Natural killer cell treated with Interleukin-12 subunit alpha and Interleukin-12 subunit beta and Interleukin-15 and Interleukin-18, amount 100 ng/mL, for 72 hours (primary cell): ENCODE measurements around the gene RTL10. TPM values are rescaled to one million over a fixed set of nuclear protein-coding genes. Genes with fewer than 3 reads are reported as not detected.
A peak's percentile ranks its signal among the peaks of the same experiment; 100 is the strongest.

ENCODE experiments used
- ATAC-seq, 2 donors: fragments of 150-1000 bp; cut with Tn5 transposase in 1 of 2; sonication (Bioruptor Pico), chemical (Tn5 transposase) in 1 of 2; 2 replicates each; pipeline ENCODE4 v1.10.0; 2021
- DNase-seq: peaks from one replicate; pipeline ENCODE4 v3.0.0; 2022; ENCODE audit warnings: low spot score
- H3K27ac Mint-ChIP-seq, 2 donors: 1 replicate in 1 of 2; 2 replicates in 1 of 2; pipeline ENCODE4 v1.8.0; 2022; ENCODE audit warnings: mixed read lengths in 2 of 2, mild to moderate bottlenecking in 1 of 2, moderate library complexity in 1 of 2
- H3K27me3 Mint-ChIP-seq, 2 donors: 1 replicate in 1 of 2; 2 replicates in 1 of 2; pipeline ENCODE4 v1.8.0; 2022; ENCODE audit warnings: mixed read lengths in 2 of 2
- H3K36me3 Mint-ChIP-seq: one replicate; pipeline ENCODE4 v1.8.0; 2022; ENCODE audit warnings: mixed read lengths
- H3K4me1 Mint-ChIP-seq, 2 donors: 1 replicate in 1 of 2; 2 replicates in 1 of 2; pipeline ENCODE4 v1.8.0; 2022; ENCODE audit warnings: low read depth in 2 of 2, mixed read lengths in 2 of 2, mild to moderate bottlenecking in 1 of 2
- H3K4me3 Mint-ChIP-seq: one replicate; pipeline ENCODE4 v1.8.0; 2022; ENCODE audit warnings: mixed read lengths
- H3K9me3 Mint-ChIP-seq: 2 replicates; pipeline ENCODE4 v1.8.0; 2022; ENCODE audit warnings: mixed read lengths
- total RNA-seq, 2 donors: library from RNA; stranded (reverse); gene quantifications; one replicate each; pipeline ENCODE4 v1.2.3, GENCODE V29; 2022

Gene RTL10
- total RNA-seq, 2 donors from 2014 or later: 11.2 to 26.3 TPM

DNA sequence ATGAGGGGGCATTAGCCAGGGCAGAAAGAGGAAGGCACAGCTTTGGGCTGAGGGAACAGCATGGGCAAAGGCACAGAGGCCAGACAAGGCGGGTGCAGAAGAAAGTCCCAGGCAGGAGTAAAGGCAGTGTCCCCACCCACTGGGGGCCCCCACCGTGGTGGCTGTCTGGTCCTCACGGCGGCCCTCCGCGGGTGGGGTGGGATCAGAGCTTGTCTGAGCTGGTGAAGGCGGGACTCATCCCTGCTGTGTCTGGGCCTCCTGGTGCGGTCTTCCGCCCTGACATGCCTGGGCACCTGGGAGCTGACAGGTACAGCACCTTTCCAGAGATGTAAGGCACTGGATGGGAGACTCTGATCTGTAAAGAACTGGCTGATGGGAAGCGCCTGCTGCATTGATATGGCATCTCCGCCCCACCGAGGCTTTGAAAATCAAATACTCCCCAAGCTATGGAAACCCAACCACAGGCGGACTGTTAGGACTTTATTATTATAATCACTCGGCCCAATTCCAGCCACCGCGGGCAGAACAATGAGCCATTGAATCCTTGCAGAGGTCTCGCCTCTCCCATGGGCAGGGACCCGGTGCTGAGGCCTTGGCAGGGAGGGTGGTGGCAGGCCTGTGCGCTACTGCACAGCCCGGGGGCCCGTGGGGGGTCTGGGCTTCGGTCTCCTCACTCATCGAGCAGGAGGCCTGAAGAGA, 14.2 kb upstream of the RTL10 start:
- Mint-ChIP-seq H3K4me1 (no peaks in the 10 kb centered on the region), H3K9me3 (no peaks in the 10 kb centered on the region), H3K4me3 (no peak overlapping the region), H3K27ac (no peak overlapping the region), H3K36me3 (no peaks in the 10 kb centered on the region), H3K27me3 (no peaks in the 10 kb centered on the region)
- ATAC-seq (no peak), DNase-seq (peak; percentile 61)

DNA sequence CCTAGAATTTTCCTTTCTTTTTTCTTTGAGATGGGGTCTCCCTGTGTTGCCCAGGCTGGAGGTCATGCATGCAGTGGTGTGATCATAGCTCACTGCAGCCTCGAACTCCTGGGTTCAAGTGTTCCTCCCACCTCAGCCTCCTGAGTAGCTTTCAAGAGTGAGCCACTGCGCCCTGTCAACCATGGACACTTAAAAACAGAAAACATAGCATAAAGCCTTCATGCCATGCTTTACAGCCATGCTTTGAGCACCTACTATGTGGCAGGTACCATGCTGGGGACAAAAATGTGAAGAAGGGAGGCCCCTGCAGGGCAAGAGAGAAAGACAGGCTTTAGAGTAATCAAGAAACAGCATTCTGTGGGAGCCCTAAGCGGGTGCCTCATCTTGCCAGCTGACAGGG, 13.7 kb upstream of the RTL10 start:
- no peak for ATAC-seq
- Mint-ChIP-seq H3K27ac (no peak overlapping the region), H3K27me3 (no peaks in the 10 kb centered on the region)

GRCh38 chr22:19867617-19868016, 12.9 kb upstream of the RTL10 start:
- Mint-ChIP-seq H3K27ac (no peak overlapping the region), H3K4me1 (no peaks in the 10 kb centered on the region), H3K4me3 (no peak overlapping the region), H3K36me3 (no peaks in the 10 kb centered on the region), H3K9me3 (no peaks in the 10 kb centered on the region), H3K27me3 (no peaks in the 10 kb centered on the region)
- ATAC-seq: no peak
- no peak for DNase-seq

More for the DNA sequence above, 13.7 kb upstream of the RTL10 start:
- Mint-ChIP-seq H3K36me3 (no peaks in the 10 kb centered on the region), H3K4me1 (no peaks in the 10 kb centered on the region), H3K9me3 (no peaks in the 10 kb centered on the region), H3K4me3 (no peak overlapping the region)
- DNase-seq: peak; percentile 13

GRCh38 chr22:19866665-19867009, 12.0 kb upstream of the RTL10 start:
- no peaks in the 10 kb centered on the region for H3K4me1 Mint-ChIP-seq
- H3K36me3 Mint-ChIP-seq: no peaks in the 10 kb centered on the region
- DNase-seq (no peak), ATAC-seq (no peak)
- H3K27me3 Mint-ChIP-seq: no peaks in the 10 kb centered on the region
- H3K4me3 Mint-ChIP-seq: no peak overlapping the region
- no peaks in the 10 kb centered on the region for H3K9me3 Mint-ChIP-seq
- H3K27ac Mint-ChIP-seq: no peak overlapping the region

DNA sequence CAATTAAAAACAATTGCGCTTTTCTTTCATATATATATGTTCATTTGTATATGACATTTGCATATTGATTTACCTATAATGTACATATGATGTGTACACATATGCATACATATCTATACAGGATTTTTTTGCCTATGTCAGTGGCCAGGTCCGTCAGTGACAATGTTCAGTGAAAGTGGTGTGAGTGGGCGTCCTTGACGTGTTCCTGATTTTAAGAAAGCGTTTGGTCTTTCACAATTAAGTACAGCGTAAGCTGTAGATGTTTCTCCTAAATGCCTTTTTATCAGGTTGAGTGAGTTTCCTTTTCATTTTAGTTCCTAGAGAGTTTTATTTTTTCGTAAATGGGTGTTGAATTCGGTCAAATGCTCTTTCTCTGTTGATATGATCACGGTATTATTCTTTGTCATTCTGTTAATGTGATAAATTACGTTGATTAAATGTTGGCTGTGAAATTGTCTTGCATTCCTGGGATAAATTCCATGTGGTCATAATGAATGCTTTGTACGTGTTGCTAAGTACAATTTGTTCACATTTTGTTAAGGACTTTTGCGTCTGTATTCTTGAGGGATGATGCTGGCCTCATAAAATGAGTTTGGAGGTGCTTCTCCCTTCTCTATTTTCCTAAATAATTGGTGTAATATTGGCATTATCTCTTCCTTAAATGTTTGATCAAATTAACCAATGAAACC, 10.6 kb upstream of the RTL10 start:
- ATAC-seq: no peak
- no peak for DNase-seq
- H3K9me3 Mint-ChIP-seq: no peaks in the 10 kb centered on the region
- no peaks in the 10 kb centered on the region for H3K27me3 Mint-ChIP-seq
- H3K36me3 Mint-ChIP-seq: no peaks in the 10 kb centered on the region
- no peak overlapping the region for H3K4me3 Mint-ChIP-seq
- no peak overlapping the region for H3K27ac Mint-ChIP-seq
- no peaks in the 10 kb centered on the region for H3K4me1 Mint-ChIP-seq

DNA sequence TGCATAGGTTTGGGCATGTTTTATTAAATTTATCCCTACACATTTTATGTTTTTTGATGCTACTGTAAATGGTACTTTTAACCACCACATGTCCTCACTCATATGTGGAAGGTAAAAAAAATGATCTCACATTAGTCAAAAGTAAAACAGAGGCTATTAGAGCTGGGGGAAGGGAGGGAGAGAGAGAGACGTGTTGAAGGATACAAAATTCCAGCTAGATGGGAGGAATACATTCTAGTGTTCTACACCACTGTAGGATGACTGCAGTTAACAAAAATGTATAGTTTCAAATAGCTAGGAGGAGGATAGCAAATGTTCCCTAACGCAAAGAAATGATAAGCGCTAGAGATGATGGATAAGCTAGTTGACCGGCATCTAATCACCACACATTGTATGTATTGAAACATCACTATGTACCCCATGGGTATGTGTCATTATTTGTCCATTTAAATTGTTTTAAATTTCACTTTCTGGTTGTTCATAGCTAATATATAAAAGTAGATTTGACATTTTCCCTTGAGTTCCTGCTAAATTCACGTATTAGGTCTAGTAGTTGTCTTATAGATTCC, 9.9 kb upstream of the RTL10 start:
- Mint-ChIP-seq H3K27ac (no peak overlapping the region), H3K4me1 (no peaks in the 10 kb centered on the region), H3K4me3 (no peak overlapping the region), H3K36me3 (no peaks in the 10 kb centered on the region), H3K9me3 (no peaks in the 10 kb centered on the region), H3K27me3 (no peaks in the 10 kb centered on the region)
- ATAC-seq: no peak
- DNase-seq: no peak

GRCh38 chr22:19863571-19863970, 8.9 kb upstream of the RTL10 start:
- H3K4me1 Mint-ChIP-seq: no peaks in the 10 kb centered on the region
- DNase-seq: peak; percentile 39
- H3K4me3 Mint-ChIP-seq: no peak overlapping the region
- no peaks in the 10 kb centered on the region for H3K9me3 Mint-ChIP-seq
- H3K36me3 Mint-ChIP-seq: no peaks in the 10 kb centered on the region
- H3K27ac Mint-ChIP-seq: no peak overlapping the region
- ATAC-seq: no peak
- no peaks in the 10 kb centered on the region for H3K27me3 Mint-ChIP-seq

GRCh38 chr22:19862619-19863246, 8.1 kb upstream of the RTL10 start:
- Mint-ChIP-seq H3K36me3 (no peaks in the 10 kb centered on the region), H3K4me3 (no peak overlapping the region), H3K9me3 (no peaks in the 10 kb centered on the region), H3K4me1 (no peaks in the 10 kb centered on the region), H3K27me3 (no peaks in the 10 kb centered on the region), H3K27ac (no peak overlapping the region)
- ATAC-seq (no peak), DNase-seq (no peak)

GRCh38 chr22:19859861-19860510, 5.3 kb upstream of the RTL10 start:
- DNase-seq (no peak), ATAC-seq (no peak)
- Mint-ChIP-seq H3K27ac (no peak overlapping the region), H3K9me3 (no peaks in the 10 kb centered on the region), H3K4me3 (no peak overlapping the region), H3K27me3 (no peaks in the 10 kb centered on the region), H3K36me3 (no peaks in the 10 kb centered on the region), H3K4me1 (peaks cover 2 to 6% of the 10 kb centered on the region in 2 donors)

- Mint-ChIP-seq H3K4me3 (peak overlapping the region; percentile 22), H3K9me3 (no peaks in the 10 kb centered on the region), H3K27ac (peak overlapping the region; percentile 37 to 87), H3K27me3 (no peaks in the 10 kb centered on the region), H3K4me1 (peaks cover 20 to 24% of the 10 kb centered on the region in 2 donors), H3K36me3 (no peaks in the 10 kb centered on the region)
- no peak for ATAC-seq
- DNase-seq: no peak
Observed at GRCh38 chr22:19857382-19857781, 2.7 kb upstream of the RTL10 start.

- no peaks in the 10 kb centered on the region for H3K36me3 Mint-ChIP-seq
- DNase-seq (no peak), ATAC-seq (peak; percentile 25 to 34)
- H3K4me1 Mint-ChIP-seq: peaks cover 25 to 31% of the 10 kb centered on the region in 2 donors
- no peaks in the 10 kb centered on the region for H3K9me3 Mint-ChIP-seq
- peak overlapping the region; percentile 85 to 87 for H3K27ac Mint-ChIP-seq
- H3K27me3 Mint-ChIP-seq: no peaks in the 10 kb centered on the region
- H3K4me3 Mint-ChIP-seq: peak overlapping the region; percentile 97
Observed at GRCh38 chr22:19855504-19856409, 1.1 kb upstream of the RTL10 start.

GRCh38 chr22:19853879-19854777, 546 bp downstream of the RTL10 start:
- Mint-ChIP-seq H3K9me3 (no peaks in the 10 kb centered on the region), H3K27ac (peak overlapping the region; percentile 85 to 89), H3K4me1 (peaks cover 28 to 31% of the 10 kb centered on the region in 2 donors), H3K27me3 (no peaks in the 10 kb centered on the region), H3K4me3 (peak overlapping the region; percentile 97), H3K36me3 (no peaks in the 10 kb centered on the region)
- ATAC-seq: no peak
- no peak for DNase-seq
